T-helper 2 cell treated with Interferon-gamma antibody and Interleukin-4, amounts not matched to agents 100 ng/mL and 5 ng/mL, for 36 hours (primary cell): Measurements from ENCODE around the gene ZFAND3. TPM values are rescaled to one million over a fixed set of nuclear protein-coding genes. Genes with fewer than 3 reads are reported as not detected.

Source experiments
- intact Hi-C: fragments of 100-400 bp; cut with micrococcal nuclease; formaldehyde crosslinking; loops from one replicate; pipeline ENCODE4 v1.15.1; 2023
- total RNA-seq: library from RNA; stranded (reverse); gene quantifications from 2 replicates; pipeline ENCODE4 v1.2.3, GENCODE V29; 2022

Gene ZFAND3
- total RNA-seq, 1 donor from 2014 or later: 38.3 TPM

- intact Hi-C loops: no loop called here
These were observed 147.3 kb downstream of the ZFAND3 start for GRCh38 chr6:37966801-37967200.

- intact Hi-C loops: no loop called here
These were observed 148.1 kb downstream of the ZFAND3 start for GRCh38 chr6:37967651-37968050.

DNA sequence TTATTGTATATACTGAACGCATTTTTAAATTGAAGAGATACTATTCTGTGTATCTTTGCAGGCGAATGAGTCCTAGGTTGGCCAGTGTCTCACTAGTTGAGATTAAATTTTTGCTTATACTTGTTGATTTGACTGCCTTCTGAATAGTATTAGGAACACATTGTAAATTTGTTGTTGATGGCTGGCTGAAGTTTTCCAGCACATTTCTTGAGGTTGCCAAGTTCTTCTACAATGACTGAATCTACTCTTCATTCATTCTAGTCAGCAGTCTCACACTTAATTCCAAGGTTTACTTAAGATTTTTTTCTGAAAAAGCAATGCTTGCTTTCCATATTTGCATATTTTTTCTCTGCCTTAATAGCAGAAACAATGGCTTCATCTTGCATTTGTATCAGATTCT is 151.7 kb downstream of the ZFAND3 start:
- intact Hi-C loops: no loop called here

DNA sequence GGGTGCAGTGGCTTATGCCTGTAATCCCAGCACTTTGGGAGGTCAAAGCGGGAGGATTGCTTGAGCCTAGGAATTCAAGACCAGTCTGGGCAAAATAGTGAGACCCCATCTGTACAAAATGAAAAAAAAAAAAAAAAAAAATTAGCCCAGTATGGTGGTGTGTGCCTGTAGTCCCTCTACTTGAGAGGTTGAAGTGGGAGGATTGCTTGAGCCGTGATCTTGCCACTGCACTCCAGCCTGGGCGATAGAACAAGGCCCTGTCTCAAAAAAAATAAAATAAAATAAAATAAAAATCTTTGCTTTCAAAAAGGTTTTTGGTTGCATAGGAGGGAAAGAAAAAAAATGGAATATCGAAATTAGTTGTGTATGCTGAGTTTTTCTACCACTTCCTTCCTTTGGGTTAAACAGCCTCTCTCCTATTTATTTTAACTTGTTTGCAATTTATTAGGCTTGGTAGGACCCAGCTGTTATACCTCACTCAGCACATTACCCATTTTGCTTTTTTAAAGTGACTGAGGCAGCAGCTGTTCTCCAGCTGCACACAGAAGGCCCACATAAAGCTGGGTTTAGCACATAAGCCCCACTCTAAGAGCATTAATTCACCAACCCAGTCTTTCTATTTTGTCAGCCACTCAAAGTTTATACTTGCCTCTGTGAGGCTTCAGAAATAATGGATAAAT is 152.3 kb downstream of the ZFAND3 start:
- intact Hi-C loops: no loop called here

DNA sequence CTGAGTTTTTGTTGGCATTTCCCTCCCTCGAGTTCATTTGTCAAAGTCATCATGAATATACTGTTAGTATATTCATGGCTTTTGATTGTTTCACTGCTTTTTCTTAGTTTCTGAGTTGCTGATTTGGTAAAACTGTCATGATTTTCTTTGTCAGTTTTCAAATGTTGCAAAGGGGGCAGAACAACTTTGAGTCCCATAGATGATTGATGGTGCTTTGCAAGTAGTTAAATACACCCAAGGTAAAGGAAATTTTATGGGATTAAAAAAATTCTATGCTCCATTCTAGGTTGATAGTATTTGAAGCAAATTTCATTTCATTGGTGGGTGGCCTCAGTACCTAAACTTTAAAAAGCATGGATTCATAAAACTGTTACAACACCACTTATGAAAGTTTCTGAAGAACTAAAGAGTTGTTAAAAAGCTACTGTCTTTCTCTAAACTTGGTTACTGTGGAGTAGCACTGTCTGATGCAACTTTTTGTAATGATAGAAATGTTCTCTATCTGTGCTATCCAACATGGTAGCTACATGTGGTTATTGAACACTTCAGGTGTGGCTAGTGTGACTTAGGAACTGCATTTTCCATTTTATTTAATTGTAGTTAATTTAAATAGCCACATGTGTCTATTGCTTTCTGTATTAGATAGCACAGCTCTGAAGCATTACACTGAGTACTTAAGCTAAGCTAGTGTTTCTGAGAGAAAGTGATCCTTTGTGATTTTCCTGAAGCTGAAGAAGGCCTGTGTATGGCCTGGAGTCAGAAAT is 153.6 kb downstream of the ZFAND3 start:
- intact Hi-C loops: no loop called here

- intact Hi-C loops: no loop called here
These were observed 154.9 kb downstream of the ZFAND3 start for GRCh38 chr6:37974381-37974780.

GRCh38 chr6:37974943-37975342 is 155.4 kb downstream of the ZFAND3 start:
- intact Hi-C loops: no loop called here

DNA sequence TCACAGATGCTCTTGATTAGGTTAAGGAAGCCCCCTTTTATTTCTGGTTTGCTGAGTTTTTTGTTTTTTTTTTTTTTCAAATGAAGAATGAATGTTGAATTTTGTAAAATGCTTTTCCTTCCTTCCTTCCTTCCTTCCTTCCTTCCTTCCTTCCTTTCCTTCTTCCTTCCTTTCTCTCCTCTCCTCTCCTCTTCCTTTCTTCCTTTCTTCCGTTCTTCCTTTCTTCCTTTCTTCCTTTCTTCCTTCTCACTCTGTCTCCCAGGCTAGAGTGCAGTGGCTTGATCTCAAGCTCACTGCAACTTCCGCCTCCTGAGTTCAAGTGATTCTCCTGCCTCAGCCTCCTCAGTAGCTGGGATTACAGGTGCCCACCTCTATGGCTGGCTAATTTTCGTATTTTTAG is 158.2 kb downstream of the ZFAND3 start:
- intact Hi-C loops: no loop called here

DNA sequence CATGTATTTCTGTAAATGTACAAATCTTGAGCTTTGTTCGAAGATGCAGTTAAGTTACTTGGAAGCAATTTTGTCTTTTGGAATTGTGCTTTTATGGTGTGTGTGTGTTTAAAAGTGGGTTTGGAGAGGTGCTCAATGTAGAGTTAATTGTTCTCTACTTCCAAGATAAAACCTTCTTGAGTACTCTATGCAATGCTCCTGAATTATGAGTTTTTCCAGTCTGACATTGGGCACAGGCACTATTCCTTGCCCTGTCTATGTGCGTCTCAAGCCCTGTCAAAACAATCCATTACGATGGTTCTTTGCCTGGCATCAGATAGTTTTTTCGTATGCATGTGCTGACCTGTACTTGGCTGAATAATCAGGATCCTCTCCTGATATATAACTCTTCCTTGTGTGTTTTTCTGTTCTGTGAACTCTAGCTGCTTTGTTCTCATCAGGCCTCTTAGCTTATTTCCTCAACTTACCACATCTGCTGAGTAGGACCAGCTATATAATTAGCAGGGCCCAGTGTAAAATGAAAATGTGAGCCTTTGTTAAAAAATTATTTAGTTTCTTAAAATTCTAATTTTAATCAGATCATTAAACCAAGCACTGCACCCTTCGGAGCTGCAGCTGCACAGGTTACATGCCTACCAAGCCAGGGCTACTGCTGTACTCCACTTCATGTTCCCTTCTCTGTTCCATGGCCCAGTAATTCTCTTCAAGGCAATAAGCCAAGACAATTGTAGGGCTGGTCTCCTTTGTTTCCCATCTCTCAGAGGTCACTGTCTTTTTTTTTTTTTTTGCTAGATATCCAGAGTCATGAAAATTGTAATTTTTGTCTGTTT is 160.1 kb downstream of the ZFAND3 start:
- intact Hi-C loops: no loop called here

DNA sequence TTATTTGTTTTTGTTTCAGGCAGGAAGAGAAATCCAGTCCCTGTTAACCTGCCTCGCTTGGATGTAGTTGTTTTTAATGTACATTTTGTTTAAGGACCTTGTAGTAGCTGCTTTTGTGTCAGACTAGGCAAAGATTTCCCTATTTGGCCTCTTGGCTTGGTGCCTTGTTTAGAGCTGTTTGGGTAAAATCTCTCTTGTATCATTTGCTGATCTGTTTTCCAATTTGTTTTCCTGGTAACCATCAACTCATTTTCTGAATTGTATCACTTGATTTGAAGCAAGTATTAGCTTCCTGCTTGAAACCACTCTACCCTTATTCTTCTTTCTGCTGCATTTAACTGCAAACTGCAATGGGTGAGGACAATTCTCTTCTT is 160.7 kb downstream of the ZFAND3 start:
- intact Hi-C loops: no loop called here

DNA sequence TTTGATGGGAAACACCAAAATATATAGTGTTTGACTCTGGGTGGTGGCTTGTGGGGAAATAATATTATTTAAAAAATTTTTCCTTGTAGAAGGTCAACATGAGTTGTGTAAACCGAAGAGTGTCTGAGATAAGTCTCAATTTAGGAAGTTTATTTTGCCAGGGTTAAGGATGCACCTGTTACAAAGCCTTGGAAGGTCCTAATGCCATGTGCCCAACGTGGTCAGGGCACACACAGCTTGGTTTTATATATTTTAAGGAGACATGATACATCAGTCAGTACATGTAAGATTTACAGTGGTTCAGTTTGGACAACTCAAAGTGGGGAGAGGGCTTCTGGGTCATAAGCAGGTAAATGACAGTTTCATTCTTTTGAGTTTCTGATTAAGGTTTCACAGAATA is 162.1 kb downstream of the ZFAND3 start:
- intact Hi-C loops: no loop called here

DNA sequence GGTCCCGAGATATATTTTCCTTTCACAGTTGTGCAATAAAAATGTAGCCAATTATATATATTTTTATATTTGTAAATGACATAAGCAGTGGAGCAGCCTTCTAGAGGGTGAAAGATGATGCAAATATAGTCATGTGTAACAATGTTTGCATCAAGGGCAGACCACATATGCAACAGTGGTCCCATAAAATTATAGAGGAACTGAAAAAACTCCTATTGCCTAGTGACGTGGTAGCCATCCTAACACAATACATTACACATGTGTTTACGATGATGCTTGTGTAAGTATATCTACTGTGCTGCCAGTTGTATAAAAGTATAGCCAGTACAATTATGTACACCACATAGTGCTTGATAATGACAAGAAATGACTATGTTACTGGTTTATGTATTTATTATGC is 162.8 kb downstream of the ZFAND3 start:
- intact Hi-C loops: no loop called here

GRCh38 chr6:37983720-37984501 is 164.4 kb downstream of the ZFAND3 start:
- intact Hi-C loops: no loop called here

- intact Hi-C loops: no loop called here
These were observed 165.1 kb downstream of the ZFAND3 start for GRCh38 chr6:37984578-37984977.

DNA sequence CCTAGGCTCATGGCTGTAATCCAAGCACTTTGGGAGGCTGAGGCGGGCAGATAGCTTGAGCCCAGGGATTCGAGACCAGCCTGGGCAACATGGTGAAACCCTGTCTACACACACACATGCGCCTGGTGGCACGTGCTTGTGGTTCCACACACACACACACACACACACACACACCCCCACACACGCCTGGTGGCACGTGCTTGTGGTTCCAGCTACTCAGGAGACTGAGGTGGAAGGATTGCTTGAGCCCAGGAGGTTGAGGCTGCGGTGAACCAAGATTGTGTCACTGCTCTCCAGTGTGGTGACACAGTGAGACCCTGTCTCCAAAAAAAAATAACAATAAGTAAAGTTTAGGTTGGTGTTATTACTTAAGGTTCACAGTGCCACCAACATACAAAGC is 165.8 kb downstream of the ZFAND3 start:
- intact Hi-C loops: no loop called here

GRCh38 chr6:37987018-37987417 is 167.5 kb downstream of the ZFAND3 start:
- intact Hi-C loops: no loop called here

DNA sequence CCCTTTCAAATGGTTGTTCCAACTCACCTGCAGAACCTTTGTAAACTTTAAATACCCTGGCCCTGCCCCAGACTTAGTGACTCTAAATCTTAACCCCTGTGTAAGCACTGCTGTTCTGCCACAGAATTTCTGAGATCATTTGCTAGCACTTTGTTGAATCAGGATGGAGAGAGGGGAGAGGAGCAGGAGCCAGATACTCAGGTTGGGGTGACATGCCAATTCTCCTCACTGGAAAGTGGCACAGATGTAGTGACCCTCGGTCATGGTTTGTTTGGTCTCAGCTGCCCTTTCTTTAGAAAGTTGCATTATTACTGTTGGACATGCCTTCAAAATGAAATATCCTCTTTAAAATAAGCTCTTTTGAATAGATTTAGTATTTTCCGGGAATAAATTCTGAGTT is 168.0 kb downstream of the ZFAND3 start:
- intact Hi-C loops: no loop called here

DNA sequence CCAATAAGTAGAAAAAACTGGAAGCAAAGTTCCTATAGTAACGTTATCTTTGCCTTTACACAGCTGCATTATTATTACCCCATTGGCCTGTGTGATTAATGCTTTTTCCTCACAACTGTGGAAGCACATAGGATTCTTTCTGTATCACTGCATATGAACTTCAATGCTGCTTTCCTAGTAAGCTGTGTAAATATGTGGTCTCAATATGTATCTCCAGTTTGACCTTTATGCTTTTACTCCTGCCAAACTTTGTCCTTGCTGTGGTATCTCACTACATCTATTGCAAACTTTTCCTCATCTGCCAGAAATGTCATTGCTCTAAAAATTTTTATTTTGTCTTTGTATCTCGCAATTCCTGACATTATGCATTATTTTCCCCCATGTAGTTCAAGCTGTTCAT is 168.6 kb downstream of the ZFAND3 start:
- intact Hi-C loops: no loop called here

DNA sequence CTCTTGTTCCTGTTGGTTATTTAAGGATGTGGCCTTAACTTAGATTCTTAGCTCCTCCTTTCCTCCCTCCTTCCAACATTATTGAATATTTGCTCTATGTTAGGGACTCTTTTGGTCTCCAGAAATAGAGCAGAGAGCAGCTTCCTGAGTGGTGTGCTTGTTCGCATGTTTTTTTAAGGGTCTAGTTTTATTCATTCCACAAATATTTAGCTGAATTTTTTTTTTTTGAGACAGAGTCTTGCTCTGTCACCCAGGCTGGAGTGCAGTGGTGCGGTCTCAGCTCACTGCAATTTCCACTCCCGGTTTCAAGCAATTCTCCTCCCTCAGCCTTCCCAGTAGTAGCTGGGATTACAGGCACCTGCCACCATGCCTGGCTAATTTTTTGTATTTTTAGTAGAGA is 169.2 kb downstream of the ZFAND3 start:
- intact Hi-C loops: no loop called here

DNA sequence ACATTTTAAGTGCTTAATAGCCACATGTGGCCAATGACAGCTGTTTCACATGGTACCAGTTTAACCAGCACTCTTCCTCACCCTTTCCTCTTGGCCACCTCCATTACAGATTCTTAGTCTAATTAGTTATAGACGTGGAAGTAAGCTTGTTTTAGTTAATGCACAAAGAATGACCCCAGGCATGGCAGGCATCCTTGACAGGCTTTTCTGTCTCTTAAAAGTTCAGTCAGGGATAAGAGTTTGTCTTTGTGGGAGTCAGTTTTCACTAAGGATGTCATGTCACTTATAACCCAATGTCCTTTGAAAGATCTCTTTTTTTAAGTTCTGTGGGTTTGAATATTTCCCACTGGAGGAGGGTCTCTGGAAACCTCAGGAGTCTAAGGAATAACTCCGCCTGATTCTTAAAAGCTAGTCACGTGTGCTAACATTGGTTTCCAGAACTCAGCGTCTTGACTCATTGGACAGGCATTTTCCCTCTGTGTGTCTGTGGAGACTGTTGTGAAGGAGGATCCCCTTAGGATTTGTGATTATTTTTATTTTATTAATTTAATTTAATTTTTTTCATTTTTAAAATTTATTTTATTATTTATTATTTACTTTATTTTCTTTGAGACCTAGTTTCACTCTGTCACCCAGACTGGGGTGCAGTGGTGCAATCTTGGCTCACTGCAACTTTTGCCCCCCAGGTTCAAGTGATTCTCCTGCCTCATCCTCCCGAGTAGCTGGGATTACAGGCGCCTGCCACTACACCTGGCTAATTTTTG is 171.4 kb downstream of the ZFAND3 start:
- intact Hi-C loops: no loop called here

- intact Hi-C loops: no loop called here
These were observed 173.2 kb downstream of the ZFAND3 start for GRCh38 chr6:37992749-37993148.
